ENCODE results near the gene PSIP1.
"Not testable (repeated sequence)": the region's sequence is repeated elsewhere in the genome, so short reads cannot be mapped to it uniquely, and the experiment has no call there.

The PSIP1 gene

GRCh38 chr9:15510789-15511575 lies at the start of gene PSIP1:
Gene PSIP1 (minus strand): TSS chr9:15510970. CDS start chr9:15510188, 782 bp downstream.
- DNase-seq: peak; percentile 97

GRCh38 chr9:15553528-15553898 lies 42.7 kb upstream of the PSIP1 start:
- no peak for DNase-seq

- peak; percentile 98 for DNase-seq
Measured at GRCh38 chr9:15552636-15553527, 42.1 kb upstream of the PSIP1 start, which contains the start of gene CCDC171. Gene CCDC171 (plus strand): TSS chr9:15553043. CDS start chr9:15564089, 11,046 bp downstream.

- no peak for DNase-seq
Measured at GRCh38 chr9:15549611-15550010, 38.8 kb upstream of the PSIP1 start.

- DNase-seq: no peak
Measured at GRCh38 chr9:15543047-15543813, 32.5 kb upstream of the PSIP1 start.

GRCh38 chr9:15542624-15543023 lies 31.9 kb upstream of the PSIP1 start:
- DNase-seq: no peak

- peak; percentile 76 for DNase-seq
Measured at GRCh38 chr9:15541872-15542271, 31.1 kb upstream of the PSIP1 start.

GRCh38 chr9:15531380-15531779 lies 20.6 kb upstream of the PSIP1 start:
- no peak for DNase-seq

- DNase-seq: no peak
Measured at GRCh38 chr9:15529566-15530324, 19.0 kb upstream of the PSIP1 start.

GRCh38 chr9:15527035-15527434 lies 16.3 kb upstream of the PSIP1 start:
- not testable (repeated sequence) for DNase-seq

GRCh38 chr9:15525958-15526357 lies 15.2 kb upstream of the PSIP1 start:
- no peak for DNase-seq

- no peak for DNase-seq
Measured at GRCh38 chr9:15524845-15525455, 14.2 kb upstream of the PSIP1 start.

GRCh38 chr9:15522130-15522755 lies 11.5 kb upstream of the PSIP1 start:
- no peak for DNase-seq

- DNase-seq: no peak
Measured at GRCh38 chr9:15521254-15521653, 10.5 kb upstream of the PSIP1 start.

GRCh38 chr9:15519831-15520230 lies 9.1 kb upstream of the PSIP1 start:
- no peak for DNase-seq

- no peak for DNase-seq
Measured at GRCh38 chr9:15513335-15513734, 2.6 kb upstream of the PSIP1 start.

- DNase-seq: no peak
Measured at GRCh38 chr9:15512889-15513288, 2.1 kb upstream of the PSIP1 start.

GRCh38 chr9:15512204-15512603 lies 1.4 kb upstream of the PSIP1 start:
- DNase-seq: peak; percentile 30

- peak; percentile 75 for DNase-seq
Measured at GRCh38 chr9:15509931-15510788, 610 bp downstream of the PSIP1 start.

GRCh38 chr9:15505921-15506320 lies 4.8 kb downstream of the PSIP1 start:
- no peak for DNase-seq
